Common myeloid progenitor, CD34-positive (primary cell): ENCODE results near the gene CTSE.

Source experiments
- CTCF ChIA-PET: fragments of 350-600 bp; sonication (Branson Sonifier 250); formaldehyde crosslinking; loops from one replicate; lab custom pipeline; 2021; ENCODE audit warnings: antibody characterized with exemption; lab: Charles Lee
- POLR2A ChIA-PET: fragments of 350-600 bp; sonication (Branson Sonifier 250); formaldehyde crosslinking; loops from one replicate; lab custom pipeline; 2021; ENCODE audit warnings: antibody characterized with exemption; lab: Charles Lee
- DNase-seq, 3 donors: peaks; one replicate each; pipeline versions ENCODE4 v3.0.0 to v3.0.0-alpha.2; 2013
- H3K27ac ChIP-seq, 2 experiments: 1 replicate in 1 of 2; 2 replicates in 1 of 2; pipeline ENCODE4 v1.7.0; 2013; ENCODE audit warnings: inconsistent platforms in 2 of 2, low read length in 2 of 2, mild to moderate bottlenecking in 2 of 2, low read depth in 1 of 2, moderate library complexity in 1 of 2; ENCODE audit not compliant: severe bottlenecking in 2 of 2, insufficient read depth in 1 of 2, poor library complexity in 1 of 2
- H3K27me3 ChIP-seq, 5 experiments: replicated peaks in 2 of 5; 1 replicate in 3 of 5; 2 replicates in 2 of 5; pipeline versions ENCODE4 v1.6.1 to v1.7.0; 2013; ENCODE audit warnings: low read length in 4 of 5, mild to moderate bottlenecking in 2 of 5, moderate library complexity in 2 of 5, inconsistent platforms in 1 of 5; ENCODE audit not compliant: insufficient read depth in 5 of 5, control insufficient read depth in 4 of 5
- H3K36me3 ChIP-seq, 4 experiments: 1 replicate in 2 of 4; 2 replicates in 2 of 4; pipeline versions ENCODE4 v1.6.1 to v1.7.0; 2013; ENCODE audit warnings: low read length in 3 of 4, control low read depth in 1 of 4, mild to moderate bottlenecking in 1 of 4; ENCODE audit not compliant: control insufficient read depth in 4 of 4, insufficient read depth in 4 of 4
- H3K4me1 ChIP-seq, 4 experiments: 1 replicate in 3 of 4; 2 replicates in 1 of 4; pipeline versions ENCODE4 v1.6.1 to v1.7.1; 2013; ENCODE audit warnings: low read length in 3 of 4, mild to moderate bottlenecking in 3 of 4, control low read depth in 1 of 4, inconsistent platforms in 1 of 4, moderate library complexity in 1 of 4; ENCODE audit not compliant: control insufficient read depth in 4 of 4, insufficient read depth in 4 of 4; ENCODE audit errors: control extremely low read depth in 1 of 4
- H3K4me3 ChIP-seq, 7 experiments: 1 replicate in 4 of 7; 2 replicates in 3 of 7; pipeline versions ENCODE4 v1.5.1 to v1.7.0; 2013; ENCODE audit warnings: mild to moderate bottlenecking in 7 of 7, low read length in 6 of 7, moderate library complexity in 6 of 7, inconsistent platforms in 2 of 7, low read depth in 2 of 7, control low read depth in 1 of 7; ENCODE audit not compliant: insufficient read depth in 4 of 7, control insufficient read depth in 1 of 7; ENCODE audit errors: extremely low read depth in 1 of 7
- H3K9me3 ChIP-seq, 5 experiments: 1 replicate in 4 of 5; 2 replicates in 1 of 5; pipeline versions ENCODE4 v1.6.1 to v1.7.1; 2013; ENCODE audit warnings: low read length in 4 of 5, mild to moderate bottlenecking in 2 of 5, inconsistent platforms in 1 of 5, low read depth in 1 of 5, moderate library complexity in 1 of 5; ENCODE audit not compliant: control insufficient read depth in 4 of 5, insufficient read depth in 2 of 5; ENCODE audit errors: control extremely low read depth in 1 of 5
- WGBS: methylation state at CpG from one replicate; pipeline ENCODE4 v1.1.5; 2013; ENCODE audit not compliant: insufficient coverage; 5-methylcytosine and 5-hydroxymethylcytosine counted together

Gene CTSE

DNA sequence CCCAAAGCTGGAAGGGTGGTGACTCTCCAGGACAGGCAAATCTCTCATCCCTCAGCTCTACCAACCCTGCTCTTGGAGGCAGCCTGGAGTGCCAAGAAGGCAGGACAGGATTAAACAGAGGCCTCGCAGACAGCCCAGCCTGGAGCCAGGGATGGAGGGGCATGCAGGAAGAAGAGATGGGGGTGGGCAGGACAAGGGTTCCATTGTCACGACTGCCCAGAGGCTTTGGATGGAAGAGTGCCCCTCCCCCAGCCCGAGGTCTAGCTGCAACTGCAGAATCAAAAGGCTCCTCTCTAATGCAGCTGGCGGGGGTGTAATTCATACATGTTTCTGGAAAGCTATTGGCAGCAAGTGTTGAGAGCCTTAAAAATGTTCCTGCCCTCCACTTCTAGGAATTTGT lies 29.3 kb downstream of the CTSE start:
- no peak overlapping the region for H3K4me3 ChIP-seq
- peaks cover 0 to 58% (median 0%) of the 10 kb centered on the region in 4 experiments for H3K36me3 ChIP-seq
- no peak for DNase-seq
- no peak overlapping the region for H3K27ac ChIP-seq
- no peaks in the 10 kb centered on the region for H3K27me3 ChIP-seq
- CTCF ChIA-PET: interaction anchor here (1.3 to 11.4 kb wide), 2 partner anchors 11 to 17 kb away, joined by 3 to 95 read pairs; no protein-coding TSS in a partner anchor
- WGBS: 97% methylated on average over 4 of the region's 4 CpGs
- POLR2A ChIA-PET: no interaction called here
- H3K9me3 ChIP-seq: peaks cover 0 to 10% (median 0%) of the 10 kb centered on the region in 5 experiments
- H3K4me1 ChIP-seq: peaks cover 0 to 13% (median 0%) of the 10 kb centered on the region in 4 experiments

DNA sequence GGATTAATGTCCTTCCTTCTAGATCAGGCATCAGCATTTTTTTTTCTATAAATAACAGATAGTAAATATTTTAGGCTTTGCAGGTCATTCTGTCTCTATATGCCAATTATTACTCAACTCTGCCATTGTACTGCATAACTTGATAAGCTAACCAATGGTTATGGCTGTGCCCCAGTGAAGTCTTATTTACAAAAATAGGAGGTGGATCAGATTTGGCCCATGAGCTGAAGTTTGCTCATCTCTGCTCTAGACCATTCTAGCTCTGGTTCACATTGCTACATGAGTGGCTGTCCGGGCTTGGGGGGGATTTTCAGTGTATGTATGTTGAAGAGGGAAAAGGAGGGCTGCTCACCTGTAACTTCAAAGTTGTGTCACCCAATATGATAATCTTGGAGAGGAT lies 30.6 kb downstream of the CTSE start:
- CTCF ChIA-PET: interaction anchor here (0.8 to 11.4 kb wide), 5 partner anchors 9 to 113 kb away, joined by 3 to 95 read pairs (median 4); no protein-coding TSS in a partner anchor

DNA sequence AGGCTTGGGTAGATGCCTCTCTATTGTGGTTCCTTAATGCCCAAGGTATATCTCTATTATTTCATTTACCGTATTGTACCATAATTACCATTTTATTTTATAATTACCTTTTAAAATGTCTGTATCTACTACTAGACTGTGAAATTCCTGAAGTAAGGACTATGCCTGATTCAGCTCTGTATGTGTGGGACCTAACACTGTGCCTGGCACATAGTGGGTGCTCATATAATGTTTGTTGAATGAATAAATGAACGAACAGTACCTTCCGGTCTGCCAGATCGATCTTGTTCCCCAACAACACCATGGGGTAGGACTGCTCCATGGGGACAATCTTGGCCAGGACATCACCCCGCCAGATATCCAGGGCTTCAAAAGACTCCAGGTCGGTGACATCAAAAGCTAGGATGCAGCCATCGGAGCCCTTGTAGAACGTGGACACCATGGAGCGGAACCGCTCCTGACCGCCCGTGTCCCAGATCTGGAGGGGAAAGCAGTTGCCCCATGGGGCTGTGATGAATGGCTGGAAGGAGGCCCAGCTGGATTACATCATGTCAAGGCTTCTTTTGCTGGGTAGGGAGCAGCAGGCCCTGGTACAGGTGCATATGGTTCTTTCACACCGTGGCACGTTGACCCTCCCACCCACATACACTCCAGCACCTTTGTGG lies 31.3 kb downstream of the CTSE start:
- WGBS: 100% methylated on average over 11 of the region's 14 CpGs
- Histone ChIP-seq H3K27ac (no peak overlapping the region), H3K36me3 (peaks cover 0 to 49% (median 0%) of the 10 kb centered on the region in 4 experiments), H3K4me3 (no peak overlapping the region), H3K9me3 (peaks cover 0 to 10% (median 0%) of the 10 kb centered on the region in 5 experiments), H3K27me3 (no peaks in the 10 kb centered on the region), H3K4me1 (peaks cover 0 to 13% (median 0%) of the 10 kb centered on the region in 4 experiments)
- CTCF ChIA-PET: interaction anchor here (0.9 to 11.4 kb wide), 5 partner anchors 9 to 123 kb away, joined by 3 to 95 read pairs (median 4); no protein-coding TSS in a partner anchor
- DNase-seq: no peak
- POLR2A ChIA-PET: no interaction called here

More for the DNA sequence above, 30.6 kb downstream of the CTSE start:
- Histone ChIP-seq H3K27me3 (no peaks in the 10 kb centered on the region), H3K9me3 (peaks cover 0 to 10% (median 0%) of the 10 kb centered on the region in 5 experiments), H3K36me3 (peaks cover 0 to 55% (median 0%) of the 10 kb centered on the region in 4 experiments), H3K4me3 (no peak overlapping the region), H3K4me1 (peaks cover 0 to 13% (median 0%) of the 10 kb centered on the region in 4 experiments), H3K27ac (no peak overlapping the region)
- DNase-seq: no peak
- WGBS: no CpG with 5 or more reads among the region's 1 CpG
- POLR2A ChIA-PET: no interaction called here

DNA sequence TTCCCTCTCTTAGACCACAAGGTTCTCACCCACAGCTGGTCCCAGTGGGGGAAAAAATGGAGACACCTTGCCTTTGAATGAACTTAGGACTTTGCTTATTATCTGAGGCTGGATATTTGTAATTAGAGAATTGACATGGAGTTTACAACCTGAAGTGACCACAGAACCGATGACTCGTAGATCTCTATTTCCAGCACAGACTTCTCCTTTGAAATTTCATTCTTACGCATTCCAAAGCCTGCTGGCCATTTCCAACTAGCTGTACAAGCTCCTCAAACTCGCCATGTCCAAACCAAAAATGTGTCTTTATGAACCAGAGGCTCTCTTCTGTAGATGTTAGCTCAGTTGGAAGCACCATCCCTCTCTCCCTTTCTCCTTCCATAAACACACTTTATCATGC lies 32.5 kb downstream of the CTSE start:
- Histone ChIP-seq H3K36me3 (peaks cover 0 to 46% (median 0%) of the 10 kb centered on the region in 4 experiments), H3K4me3 (no peak overlapping the region), H3K27me3 (no peaks in the 10 kb centered on the region), H3K9me3 (peaks cover 0 to under 1% (median 0%) of the 10 kb centered on the region in 5 experiments), H3K4me1 (peaks cover 0 to 10% (median 0%) of the 10 kb centered on the region in 4 experiments), H3K27ac (no peak overlapping the region)
- no peak for DNase-seq
- CTCF ChIA-PET: interaction anchor here (1.4 to 11.4 kb wide), 3 partner anchors 7 to 124 kb away, joined by 4 to 95 read pairs (median 14); no protein-coding TSS in a partner anchor
- POLR2A ChIA-PET: no interaction called here
- 89% methylated on average over 3 of the region's 4 CpGs for WGBS

DNA sequence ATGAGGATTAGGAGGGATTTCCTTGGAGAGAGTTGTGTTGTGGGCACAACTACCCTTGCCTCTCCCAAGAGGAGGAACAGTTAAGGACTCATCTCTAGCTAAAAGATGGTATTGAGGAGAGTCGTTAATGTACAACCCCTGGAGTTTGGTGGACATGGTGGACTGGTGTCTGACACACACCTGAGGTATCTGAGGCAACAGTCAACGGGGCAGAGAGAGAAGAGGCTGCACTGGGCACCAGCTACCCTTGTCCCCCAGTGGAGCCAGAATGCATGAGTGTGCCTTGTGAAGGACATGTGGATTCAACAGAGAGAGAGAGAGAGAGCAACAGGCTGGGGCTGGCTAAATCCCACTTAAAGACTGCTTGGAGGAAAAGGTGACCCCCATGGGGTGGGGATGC lies 33.5 kb downstream of the CTSE start:
- ChIA-PET POLR2A (no interaction called here), CTCF (interaction anchor here (0.9 to 1.6 kb wide), 5 partner anchors 9 to 116 kb away, joined by 3 to 6 read pairs (median 3); no protein-coding TSS in a partner anchor)
- WGBS: 100% methylated on average over 2 of the region's 2 CpGs
- DNase-seq: no peak
- no peak overlapping the region for H3K27ac ChIP-seq
- H3K9me3 ChIP-seq: no peaks in the 10 kb centered on the region
- H3K27me3 ChIP-seq: no peaks in the 10 kb centered on the region
- H3K36me3 ChIP-seq: peaks cover 0 to 47% (median 0%) of the 10 kb centered on the region in 4 experiments
- H3K4me1 ChIP-seq: peaks cover 0 to 10% (median 0%) of the 10 kb centered on the region in 4 experiments
- H3K4me3 ChIP-seq: no peak overlapping the region

DNA sequence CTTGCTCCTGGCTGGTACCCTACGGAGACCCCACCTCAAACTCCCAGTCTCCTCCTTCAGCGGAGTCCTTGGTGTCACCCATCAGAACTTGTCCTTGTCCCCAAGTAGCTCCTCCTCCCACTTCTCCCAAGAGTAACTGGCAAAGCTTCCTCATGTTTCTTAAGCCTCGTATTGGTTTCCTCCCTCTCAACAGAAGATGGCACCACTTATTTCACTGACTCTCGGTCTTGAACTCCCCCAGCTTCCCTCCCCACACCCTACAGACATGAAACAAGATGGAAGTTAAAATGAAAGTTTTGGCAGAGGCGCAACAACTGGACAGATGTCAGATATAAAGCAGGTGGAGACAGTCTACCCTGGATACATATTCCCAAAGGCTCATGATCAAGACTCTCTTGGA lies 33.9 kb downstream of the CTSE start:
- ChIA-PET CTCF (interaction anchor here (0.7 to 1.6 kb wide), 6 partner anchors 10 to 125 kb away, joined by 3 to 6 read pairs (median 3); no protein-coding TSS in a partner anchor), POLR2A (no interaction called here)
- no peak overlapping the region for H3K27ac ChIP-seq
- no peaks in the 10 kb centered on the region for H3K9me3 ChIP-seq
- DNase-seq: no peak
- 95% methylated on average over 4 of the region's 5 CpGs for WGBS
- H3K4me1 ChIP-seq: peaks cover 0 to 10% (median 0%) of the 10 kb centered on the region in 4 experiments
- H3K27me3 ChIP-seq: no peaks in the 10 kb centered on the region
- no peak overlapping the region for H3K4me3 ChIP-seq
- peaks cover 0 to 52% (median 0%) of the 10 kb centered on the region in 4 experiments for H3K36me3 ChIP-seq

DNA sequence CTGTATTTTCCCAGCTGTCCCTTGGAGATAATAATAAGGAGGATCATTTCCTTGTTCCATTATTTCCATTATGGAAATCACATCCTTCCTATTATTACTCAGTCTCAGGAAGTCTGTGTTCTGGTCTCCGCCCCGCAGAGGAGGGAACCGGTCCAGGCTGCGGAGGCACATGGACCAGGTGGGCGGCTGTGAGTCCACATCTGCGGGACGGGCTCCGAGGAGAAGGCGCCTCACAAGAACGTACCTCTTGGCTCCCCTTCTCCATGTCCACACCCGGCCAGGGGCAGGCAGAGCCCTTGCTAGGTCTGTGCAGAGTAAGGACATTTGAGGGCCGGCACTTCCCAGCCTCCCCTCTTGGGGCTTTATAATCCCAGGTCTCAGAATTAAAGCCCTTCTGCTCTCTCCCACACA lies 35.1 kb downstream of the CTSE start:
- DNase-seq: no peak
- WGBS: 95% methylated on average over 7 of the region's 12 CpGs
- POLR2A ChIA-PET: no interaction called here
- Histone ChIP-seq H3K4me1 (peaks cover 0 to 13% (median 6%) of the 10 kb centered on the region in 4 experiments), H3K36me3 (peaks cover 0 to 50% (median 0%) of the 10 kb centered on the region in 4 experiments), H3K27ac (no peak overlapping the region), H3K9me3 (no peaks in the 10 kb centered on the region), H3K4me3 (no peak overlapping the region), H3K27me3 (no peaks in the 10 kb centered on the region)
- CTCF ChIA-PET: interaction anchor here (3.7 kb wide), 1 partner anchor 12 kb away, joined by 20 read pairs; no protein-coding TSS in a partner anchor
